DND-41 (cell line): ENCODE results near the gene ZNF497.

Experiments
- ATAC-seq: fragments of 200-7000 bp; cut with Tn5 transposase; 3 replicates; pipeline ENCODE4 v1.9.1; 2021; ENCODE audit warnings: low read depth; ENCODE audit not compliant: insufficient read depth
- DNase-seq: peaks from one replicate; pipeline ENCODE4 v3.0.0-alpha.2; 2020
- H2AFZ ChIP-seq: 2 replicates; pipeline ENCODE4 v1.6.0; 2012; ENCODE audit warnings: low read depth, low read length
- H3K27ac ChIP-seq: 2 replicates; pipeline ENCODE4 v1.5.1; 2012; ENCODE audit warnings: low read length, inconsistent platforms
- H3K27me3 ChIP-seq: fragments of 200-600 bp; sonication (generic); 2 replicates; pipeline ENCODE4 v1.6.0; 2012; ENCODE audit warnings: low read length, mild to moderate bottlenecking, inconsistent platforms; ENCODE audit not compliant: insufficient read depth, poor library complexity
- H3K36me3 ChIP-seq: 2 replicates; pipeline ENCODE4 v1.5.1; 2012; ENCODE audit warnings: low read length, inconsistent platforms; ENCODE audit not compliant: insufficient read depth
- H3K4me1 ChIP-seq: 2 replicates; pipeline ENCODE4 v1.5.1; 2012; ENCODE audit warnings: mild to moderate bottlenecking, low read length; ENCODE audit not compliant: insufficient read depth
- H3K4me2 ChIP-seq: 2 replicates; pipeline ENCODE4 v1.6.0; 2012; ENCODE audit warnings: mild to moderate bottlenecking, moderate library complexity, low read length, inconsistent platforms; ENCODE audit not compliant: insufficient read depth
- H3K4me3 ChIP-seq, 2 experiments: fragments of 200-600 bp in 1 of 2; shearing (Covaris generic) in 1 of 2; 2 replicates each; pipeline ENCODE4 v1.5.1; 2012 to 2016; ENCODE audit warnings: inconsistent platforms in 2 of 2, low read length in 2 of 2, mild to moderate bottlenecking in 2 of 2, low read depth in 1 of 2, moderate library complexity in 1 of 2
- H3K79me2 ChIP-seq: 2 replicates; pipeline ENCODE4 v1.6.0; 2012; ENCODE audit warnings: low read length, inconsistent platforms; ENCODE audit not compliant: insufficient read depth
- H3K9ac ChIP-seq: 2 replicates; pipeline ENCODE4 v1.6.0; 2012; ENCODE audit warnings: low read depth, mild to moderate bottlenecking, inconsistent platforms, low read length, moderate library complexity
- H3K9me3 ChIP-seq: 2 replicates; pipeline ENCODE4 v1.5.1; 2012; ENCODE audit warnings: low read length, moderate library complexity, mild to moderate bottlenecking, inconsistent platforms; ENCODE audit not compliant: insufficient read depth, severe bottlenecking
- H4K20me1 ChIP-seq: 2 replicates; pipeline ENCODE4 v1.6.0; 2012; ENCODE audit warnings: low read length; ENCODE audit not compliant: insufficient read depth
- CTCF ChIP-seq: IDR thresholded peaks from 2 replicates; pipeline ENCODE4 v1.5.1; 2012; ENCODE audit warnings: borderline replicate concordance, low read length, moderate library complexity, mild to moderate bottlenecking; ENCODE audit not compliant: poor library complexity, severe bottlenecking; ENCODE audit errors: extremely low read depth
- EZH2 ChIP-seq: IDR thresholded peaks from 3 replicates; pipeline ENCODE4 v1.6.1; 2012; ENCODE audit warnings: borderline replicate concordance, low read depth, mild to moderate bottlenecking, moderate library complexity, low read length, inconsistent platforms; ENCODE audit not compliant: severe bottlenecking

ZNF497 gene

GRCh38 chr19:58362272-58362994 lies at the start of gene ZNF497:
Gene ZNF497, minus strand, starts transcription at chr19:58362751. Its CDS starts 5,116 bp downstream, at chr19:58357635.
- peaks cover 14% of the 10 kb centered on the region for H3K79me2 ChIP-seq
- H2AFZ ChIP-seq: peak within 1 kb of the TSS; percentile 98
- H3K4me2 ChIP-seq: peak within 1 kb of the TSS; percentile 99
- peak within 1 kb of the TSS; percentile 97 for H3K9ac ChIP-seq
- no peaks in the 10 kb centered on the region for H3K27me3 ChIP-seq
- ATAC-seq (peak; percentile 90), DNase-seq (peak; percentile 98)
- peaks cover 7% of the 10 kb centered on the region; the same call in 1 of the 2 replicates for H3K36me3 ChIP-seq
- peak within 1 kb of the TSS; percentile 99 for H3K4me3 ChIP-seq
- H3K4me1 ChIP-seq: peaks cover 18% of the 10 kb centered on the region
- peak within 1 kb of the TSS; percentile 85 for H3K27ac ChIP-seq
- no peaks in the 10 kb centered on the region for H3K9me3 ChIP-seq
- no peaks in the 10 kb centered on the region for H4K20me1 ChIP-seq
- peak; percentile 32 for TF ChIP-seq CTCF
- no peak for TF ChIP-seq EZH2

GRCh38 chr19:58409010-58409790 lies 46.6 kb upstream of the ZNF497 start:
- Histone ChIP-seq H3K27ac (peak overlapping the region; percentile 39), H3K4me2 (peak overlapping the region; percentile 75), H3K9me3 (no peaks in the 10 kb centered on the region), H3K4me3 (peak overlapping the region; percentile 58 to 96), H4K20me1 (no peaks in the 10 kb centered on the region), H3K79me2 (peaks cover 40% of the 10 kb centered on the region), H3K9ac (peak overlapping the region; percentile 77), H2AFZ (peak overlapping the region; percentile 87), H3K4me1 (peaks cover 28% of the 10 kb centered on the region), H3K27me3 (no peaks in the 10 kb centered on the region), H3K36me3 (peaks cover 5% of the 10 kb centered on the region; the same call in 1 of the 2 replicates)
- ATAC-seq (peak; percentile 41), DNase-seq (peak; percentile 60)
- TF ChIP-seq EZH2: no peak
- TF ChIP-seq CTCF: peak; percentile 17

- DNase-seq (peak; percentile 97), ATAC-seq (peak; percentile 96)
- Histone ChIP-seq H3K4me3 (peak within 1 kb of the TSS; percentile 58 to 96), H3K79me2 (peaks cover 40% of the 10 kb centered on the region), H3K27me3 (no peaks in the 10 kb centered on the region), H2AFZ (peak within 1 kb of the TSS; percentile 87), H3K27ac (peak within 1 kb of the TSS; percentile 78), H3K9me3 (no peaks in the 10 kb centered on the region), H3K4me1 (peaks cover 28% of the 10 kb centered on the region), H3K36me3 (peaks cover 5% of the 10 kb centered on the region; the same call in 1 of the 2 replicates), H4K20me1 (no peaks in the 10 kb centered on the region), H3K4me2 (peak within 1 kb of the TSS; percentile 75), H3K9ac (peak within 1 kb of the TSS; percentile 77)
- TF ChIP-seq CTCF (peak; percentile 48), EZH2 (no peak)
These were observed 45.8 kb upstream of the ZNF497 start, which contains the start of gene ZNF584 for GRCh38 chr19:58408152-58409009. Gene ZNF584, plus strand, starts transcription at chr19:58408649. Its CDS starts 499 bp downstream, at chr19:58409148.
